H4 (cell line): ENCODE data around the gene NUP62. TPM values are rescaled to one million over a fixed set of nuclear protein-coding genes. Genes with fewer than 3 reads are reported as not detected.
"Not testable (repeated sequence)": the region's sequence is repeated elsewhere in the genome, so short reads cannot be mapped to it uniquely, and the experiment has no call there.

Source experiments
- DNase-seq: peaks from one replicate; pipeline ENCODE4 v3.0.0-alpha.2; 2015; ENCODE audit warnings: low spot score
- total RNA-seq: library from RNA; depleted of rRNA; stranded (reverse); fragments of >200 nt; shearing (Covaris generic); gene quantifications from 2 replicates; pipeline ENCODE4 v1.2.3, GENCODE V29; 2014

NUP62 gene
- total RNA-seq, 1 experiment from 2014 or later = 62.4 TPM

GRCh38 chr19:49925486-49925885 lies 3.8 kb downstream of the NUP62 start:
- no peak for DNase-seq

DNA sequence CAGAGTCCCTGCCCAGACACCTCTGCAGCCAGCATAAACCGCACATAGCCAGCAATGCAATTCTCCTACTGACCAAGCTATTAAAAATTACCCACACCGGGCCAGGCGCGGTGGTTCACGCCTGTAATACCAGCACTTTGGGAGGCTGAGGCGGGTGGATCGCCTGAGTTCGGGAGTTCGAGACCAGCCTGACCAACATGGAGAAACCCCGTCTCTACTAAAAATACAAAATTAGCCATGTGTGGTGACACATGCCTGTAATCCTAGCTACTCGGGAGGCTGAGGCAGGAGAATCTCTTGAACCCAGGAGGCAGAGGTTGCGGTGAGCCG lies 4.5 kb downstream of the NUP62 start:
- not testable (repeated sequence) for DNase-seq

DNA sequence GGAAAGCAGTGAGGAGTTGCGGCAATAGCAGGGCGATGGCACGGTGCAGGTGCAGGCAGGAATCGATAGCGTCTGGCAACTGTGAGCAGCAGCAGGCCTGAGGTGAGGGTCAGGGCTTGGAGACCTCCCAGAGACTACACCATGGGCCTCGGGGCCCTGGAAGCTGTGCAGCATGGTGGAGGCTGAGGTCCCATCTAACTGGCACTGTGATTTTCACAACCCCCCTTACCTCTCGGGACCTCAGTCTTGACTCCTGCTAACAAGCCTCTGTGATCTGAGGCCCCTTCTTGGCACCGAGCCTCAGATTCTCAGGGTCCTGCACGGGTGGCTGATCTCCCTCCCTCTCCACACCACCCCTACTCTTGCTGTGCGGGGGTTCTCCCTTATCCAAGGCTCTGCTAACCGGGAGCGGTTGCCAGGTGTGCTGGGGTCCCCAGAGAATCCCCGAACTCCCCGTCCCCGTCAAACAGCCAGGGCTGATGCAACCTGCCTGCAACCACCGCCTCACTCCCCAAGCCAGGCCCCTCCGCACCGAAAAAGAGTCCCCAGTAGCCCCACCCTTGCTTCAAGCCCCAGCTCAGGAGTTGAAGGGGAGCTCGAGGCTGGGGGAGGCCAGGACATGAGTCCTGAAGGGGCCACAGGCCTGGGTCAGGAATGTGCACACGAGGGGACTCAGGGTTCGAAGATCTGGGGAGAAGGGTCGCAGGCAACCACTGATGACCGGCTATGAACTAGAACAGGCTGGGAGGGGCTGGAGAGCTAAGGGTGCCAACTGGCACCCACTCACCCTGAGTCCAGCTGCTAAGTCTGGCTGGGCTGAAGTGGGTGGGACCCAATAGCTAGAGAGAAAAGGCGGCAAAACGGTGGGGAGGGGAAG lies 5.1 kb downstream of the NUP62 start:
- no peak for DNase-seq

DNA sequence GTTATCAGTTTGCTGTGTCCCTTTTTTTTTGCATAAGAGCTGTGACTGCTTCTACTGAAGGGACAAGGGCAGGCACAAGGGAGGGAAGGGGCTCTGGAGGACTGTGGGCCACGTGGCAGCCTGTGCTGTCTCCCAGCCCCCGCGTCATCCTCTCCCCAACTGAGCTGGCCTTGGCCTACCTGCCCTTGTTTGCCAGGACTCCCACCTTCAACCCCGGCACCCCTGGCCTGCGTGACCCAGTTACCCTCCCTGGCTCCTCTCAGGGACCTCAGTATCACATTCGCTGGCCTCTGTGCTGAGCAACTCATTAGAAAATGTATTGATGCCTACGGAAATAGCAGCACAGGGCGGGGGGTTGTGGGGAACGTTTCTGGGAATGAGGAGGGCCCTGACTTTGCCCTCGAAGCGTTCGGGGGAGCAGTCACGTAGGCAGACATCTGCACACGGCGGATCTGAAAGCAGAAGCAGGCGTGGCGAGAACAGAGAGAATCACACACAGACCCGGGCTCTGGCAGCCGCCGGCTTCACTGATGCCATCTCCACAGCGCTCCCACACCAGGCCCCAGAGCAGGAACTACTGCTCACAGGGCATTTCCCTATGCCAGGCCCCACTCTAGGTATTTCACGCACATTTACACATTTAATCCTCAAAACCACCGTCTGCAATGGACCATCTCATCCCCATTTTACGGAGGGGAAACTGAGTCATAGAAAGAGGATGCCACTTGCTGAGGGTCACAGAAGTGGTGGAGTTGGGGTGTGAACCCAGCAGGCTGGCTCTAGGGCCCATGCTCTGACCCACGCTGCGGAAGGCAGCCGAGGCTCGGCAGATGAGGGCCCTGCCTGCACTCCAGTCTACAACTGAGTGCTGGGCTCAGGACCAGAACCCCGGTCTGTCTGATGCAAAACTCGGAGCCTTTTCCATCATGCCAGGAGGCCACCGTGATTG lies 6.0 kb downstream of the NUP62 start:
- DNase-seq = no peak

GRCh38 chr19:49921871-49922795 lies 7.2 kb downstream of the NUP62 start:
- DNase-seq = no peak

GRCh38 chr19:49920624-49921363 lies 8.5 kb downstream of the NUP62 start:
- DNase-seq = no peak

- DNase-seq = no peak
Observed at GRCh38 chr19:49918089-49918488, 11.2 kb downstream of the NUP62 start.

GRCh38 chr19:49916839-49917733 lies 12.2 kb downstream of the NUP62 start:
- DNase-seq = no peak

GRCh38 chr19:49915271-49915670 lies 14.0 kb downstream of the NUP62 start:
- DNase-seq = no peak

DNA sequence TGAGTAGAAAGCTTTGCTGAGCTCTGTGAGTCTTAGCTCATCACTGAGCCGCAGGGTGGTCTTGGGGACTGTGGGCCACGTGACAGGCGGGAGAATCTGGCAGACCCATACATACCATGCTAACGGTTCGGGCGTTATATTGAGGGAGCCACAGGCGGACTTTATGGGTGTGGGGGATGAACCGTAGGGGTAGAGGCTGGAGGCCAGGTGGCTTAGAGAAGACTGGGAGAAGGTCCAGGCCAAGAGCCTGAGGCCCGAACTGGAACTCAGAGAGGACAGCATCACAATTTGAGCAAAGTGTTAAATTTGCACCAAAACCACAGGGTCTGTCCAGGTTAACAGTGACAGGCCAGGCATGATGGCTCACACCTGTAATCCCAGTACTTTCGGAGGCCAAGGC lies 15.6 kb downstream of the NUP62 start:
- no peak for DNase-seq

- DNase-seq = no peak
Observed at GRCh38 chr19:49912965-49913685, 16.2 kb downstream of the NUP62 start.

- no peak for DNase-seq
Observed at GRCh38 chr19:49911381-49912145, 17.7 kb downstream of the NUP62 start.

GRCh38 chr19:49910179-49910578 lies 19.1 kb downstream of the NUP62 start:
- no peak for DNase-seq

DNA sequence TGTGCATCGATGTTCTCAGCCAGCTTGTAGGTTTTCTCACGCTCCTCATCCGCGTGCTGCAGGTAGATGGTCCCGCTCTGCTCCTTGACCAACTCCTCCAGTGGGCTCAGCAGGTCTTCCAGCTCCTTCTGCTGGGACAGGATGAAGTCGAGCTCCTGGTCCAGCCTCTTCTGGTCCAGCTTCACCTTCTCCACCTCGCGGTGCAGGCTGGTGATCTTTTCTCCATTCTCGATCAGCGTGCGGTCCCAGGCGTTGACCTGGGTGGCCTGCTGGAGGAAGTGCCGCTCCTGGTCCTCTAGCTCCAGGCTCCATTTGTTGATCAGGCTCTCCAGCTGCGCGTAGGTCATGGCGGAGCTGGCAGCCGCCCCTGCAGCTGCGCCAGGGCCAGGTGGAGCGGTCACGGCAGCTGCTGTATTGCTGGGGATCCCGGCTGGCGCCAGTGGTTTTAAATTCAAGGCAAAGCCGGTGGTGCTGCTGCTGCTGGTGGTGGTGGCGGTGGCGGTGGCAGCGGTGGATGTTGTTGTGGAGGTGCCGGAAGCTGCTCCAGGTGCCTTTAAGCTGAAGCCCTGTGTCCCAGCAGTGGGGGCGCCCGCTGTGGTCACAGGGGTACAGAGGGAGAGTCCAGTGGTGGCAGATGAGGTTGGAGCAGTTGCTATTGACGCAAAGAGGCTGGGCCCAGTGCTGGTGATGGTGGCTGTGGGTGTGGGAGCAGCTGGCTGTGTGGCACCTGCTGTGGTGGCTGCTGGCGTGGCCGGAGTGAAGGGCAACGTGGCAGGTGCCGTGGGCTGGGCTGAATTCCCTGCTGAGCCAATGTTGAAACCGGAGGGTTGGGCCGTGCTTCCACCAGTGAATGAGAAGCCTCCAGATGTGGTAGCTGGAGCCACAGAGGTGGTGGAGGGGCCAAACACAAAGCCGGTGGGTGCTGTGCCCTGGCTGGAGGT lies 20.6 kb downstream of the NUP62 start:
- no peak for DNase-seq

DNA sequence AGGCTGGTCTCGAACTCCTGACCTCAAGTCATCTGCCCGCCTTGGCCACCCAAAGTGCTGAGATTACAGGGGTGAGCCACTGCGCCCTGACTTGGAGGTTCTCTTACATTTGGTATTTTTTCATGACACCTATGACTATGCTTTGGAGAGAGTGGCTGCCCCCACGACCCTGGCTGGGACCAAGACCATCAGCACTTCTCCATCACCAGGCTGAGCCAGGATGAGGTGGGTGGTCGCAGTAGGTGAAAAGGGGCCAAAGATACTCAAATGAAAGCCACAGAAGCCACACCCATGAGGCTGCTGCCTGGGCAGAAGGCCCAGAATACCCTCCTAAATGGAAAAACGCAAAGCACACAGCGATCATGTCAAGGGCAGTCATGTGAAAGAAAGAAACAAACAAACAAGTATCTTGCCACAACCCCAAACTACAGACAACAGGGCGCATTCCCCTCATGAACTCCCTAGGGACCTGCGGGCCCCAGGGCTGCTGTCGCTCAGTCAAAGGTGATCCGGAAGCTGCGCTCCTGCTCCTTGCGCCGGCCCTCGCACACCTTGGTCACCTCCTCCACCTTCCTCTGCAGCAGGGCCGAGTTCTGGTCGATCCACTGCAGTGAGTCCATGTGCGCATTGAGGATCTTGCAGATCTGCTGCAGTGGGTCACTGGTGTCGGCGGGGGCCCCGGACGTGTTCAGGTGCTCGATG lies 21.4 kb downstream of the NUP62 start:
- DNase-seq = no peak

- DNase-seq = no peak
Observed at GRCh38 chr19:49906879-49907564, 22.3 kb downstream of the NUP62 start.
